OCI-LY3 (cell line): Measurements from ENCODE around the gene SGK2.
"Not testable (repeated sequence)": the region's sequence is repeated elsewhere in the genome, so short reads cannot be mapped to it uniquely, and the experiment has no call there.

Experiments used
- CTCF ChIP-seq: fragments of 200-600, 300-600 bp; sonication (generic); IDR thresholded peaks from 2 replicates; pipeline ENCODE4 v1.5.1; 2014; ENCODE audit warnings: antibody characterized with exemption, low read length, low read depth
- EZH2phosphoT487 ChIP-seq: fragments of 200-600 bp; shearing (Covaris generic); IDR thresholded peaks from 2 replicates; pipeline ENCODE4 v1.6.1; 2018; ENCODE audit warnings: antibody characterized with exemption, mixed run types, low read depth

GRCh38 chr20:43588526-43588925 lies 29.7 kb downstream of the SGK2 start:
- TF ChIP-seq CTCF, EZH2phosphoT487: not testable (repeated sequence)
